HEK293 (cell line): ENCODE data around the gene ENGASE.
"Not testable (repeated sequence)": the region's sequence is repeated elsewhere in the genome, so short reads cannot be mapped to it uniquely, and the experiment has no call there.

Source experiments
- CTCF ChIA-PET: fragments of 350-600 bp; formaldehyde crosslinking; extraction: SDS; loops from one replicate; lab custom pipeline; 2021; ENCODE audit warnings: antibody characterized with exemption; lab: Yijun Ruan, JAX
- POLR2A ChIA-PET: fragments of 300-600 bp; formaldehyde crosslinking; extraction: SDS; loops from one replicate; lab custom pipeline; 2020; ENCODE audit warnings: antibody characterized with exemption, inconsistent platforms; lab: Yijun Ruan, JAX
- H3K27ac ChIP-seq: fragments of 200-500 bp; sonication (Bioruptor generic); 2 replicates; pipeline ENCODE4 v1.5.1; 2014; ENCODE audit warnings: low read depth, low read length, control low read depth, inconsistent platforms; ENCODE audit errors: extremely low read depth
- H3K36me3 ChIP-seq, 2 experiments: fragments of 200-500 bp in 1 of 2; sonication (Bioruptor generic) in 1 of 2; 1 replicate in 1 of 2; 2 replicates in 1 of 2; pipeline ENCODE4 v1.5.1; 2014 to 2017; ENCODE audit warnings: inconsistent platforms in 2 of 2, low read length in 2 of 2; ENCODE audit not compliant: control insufficient read depth in 2 of 2, insufficient read depth in 1 of 2
- H3K4me1 ChIP-seq: fragments of 200-500 bp; sonication (Bioruptor generic); 2 replicates; pipeline ENCODE4 v1.5.1; 2014; ENCODE audit warnings: mild to moderate bottlenecking, low read length, inconsistent platforms; ENCODE audit not compliant: control insufficient read depth, insufficient read depth
- H3K4me3 ChIP-seq: 2 replicates; pipeline ENCODE4 v1.5.1; 2011; ENCODE audit warnings: low read depth, mild to moderate bottlenecking, control low read depth, low read length, moderate library complexity
- H3K9me3 ChIP-seq: fragments of 200-500 bp; sonication (Bioruptor generic); 2 replicates; pipeline ENCODE4 v1.5.1; 2014; ENCODE audit warnings: low read depth, low read length, inconsistent platforms; ENCODE audit not compliant: control insufficient read depth, insufficient read depth
- BCL6B ChIP-seq: fragments of 450-650 bp; formaldehyde crosslinking; IDR thresholded peaks from 2 replicates; pipeline ENCODE4 v1.5.1; 2017; ENCODE audit warnings: missing biosample characterization, missing genetic modification characterization
- EGR2 ChIP-seq: fragments of 450-650 bp; formaldehyde crosslinking; IDR thresholded peaks from 2 replicates; pipeline ENCODE4 v1.5.1; 2016; ENCODE audit warnings: low read depth, missing biosample characterization, missing genetic modification characterization
- HOXA7 ChIP-seq: sonication (generic); formaldehyde crosslinking; IDR thresholded peaks from 2 replicates; pipeline ENCODE4 v1.8.1; 2022; ENCODE audit warnings: missing genetic modification reagents, borderline replicate concordance
- HOXD13 ChIP-seq: sonication (generic); formaldehyde crosslinking; IDR thresholded peaks from 2 replicates; pipeline ENCODE4 v1.8.0; 2022; ENCODE audit warnings: missing genetic modification reagents, borderline replicate concordance
- KLF7 ChIP-seq: fragments of 450-650 bp; formaldehyde crosslinking; IDR thresholded peaks from 2 replicates; pipeline ENCODE4 v1.5.1; 2016; ENCODE audit warnings: missing biosample characterization, missing genetic modification characterization, borderline replicate concordance
- KLF9 ChIP-seq: fragments of 450-650 bp; formaldehyde crosslinking; IDR thresholded peaks from 2 replicates; pipeline ENCODE4 v1.5.1; 2016; ENCODE audit warnings: missing biosample characterization, missing genetic modification characterization, low read depth
- MYNN ChIP-seq: fragments of 450-650 bp; formaldehyde crosslinking; IDR thresholded peaks from 2 replicates; pipeline ENCODE4 v1.5.1; 2016; ENCODE audit warnings: missing biosample characterization, missing genetic modification characterization, borderline replicate concordance
- TRIM28 ChIP-seq: IDR thresholded peaks from 2 replicates; pipeline ENCODE4 v1.6.1; 2011; ENCODE audit warnings: low read length, control low read depth, borderline replicate concordance
- ZBTB17 ChIP-seq: fragments of 450-650 bp; formaldehyde crosslinking; IDR thresholded peaks from 2 replicates; pipeline ENCODE4 v1.5.1; 2016; ENCODE audit warnings: missing biosample characterization, missing genetic modification characterization
- ZEB2 ChIP-seq: fragments of 450-650 bp; formaldehyde crosslinking; IDR thresholded peaks from 2 replicates; pipeline ENCODE4 v1.5.1; 2016; ENCODE audit warnings: missing biosample characterization, missing genetic modification characterization
- ZFP69B ChIP-seq: fragments of 450-650 bp; formaldehyde crosslinking; IDR thresholded peaks from 2 replicates; pipeline ENCODE4 v1.5.1; 2016; ENCODE audit warnings: missing biosample characterization, missing genetic modification characterization
- ZNF184 ChIP-seq: fragments of 450-650 bp; IDR thresholded peaks from 2 replicates; pipeline ENCODE4 v1.5.1; 2018; ENCODE audit warnings: missing biosample characterization, mild to moderate bottlenecking, missing genetic modification characterization
- ZNF23 ChIP-seq: fragments of 450-650 bp; formaldehyde crosslinking; IDR thresholded peaks from 2 replicates; pipeline ENCODE4 v1.5.1; 2016; ENCODE audit warnings: missing biosample characterization, missing genetic modification characterization, borderline replicate concordance
- ZNF266 ChIP-seq: fragments of 450-650 bp; formaldehyde crosslinking; IDR thresholded peaks from 2 replicates; pipeline ENCODE4 v1.5.1; 2016; ENCODE audit warnings: missing biosample characterization, missing genetic modification characterization, low read depth
- ZNF335 ChIP-seq: fragments of 450-650 bp; formaldehyde crosslinking; conservative IDR thresholded peaks from 2 replicates; pipeline ENCODE4 v1.5.1; 2016; ENCODE audit warnings: missing biosample characterization, missing genetic modification characterization
- ZNF341 ChIP-seq: fragments of 450-650 bp; formaldehyde crosslinking; IDR thresholded peaks from 2 replicates; pipeline ENCODE4; 2016; ENCODE audit warnings: low read depth, missing biosample characterization, missing genetic modification characterization
- ZNF354C ChIP-seq: fragments of 450-650 bp; formaldehyde crosslinking; IDR thresholded peaks from 2 replicates; pipeline ENCODE4 v1.5.1; 2016; ENCODE audit warnings: missing biosample characterization, missing genetic modification characterization, low read depth, borderline replicate concordance
- ZNF366 ChIP-seq: fragments of 450-650 bp; formaldehyde crosslinking; conservative IDR thresholded peaks from 2 replicates; pipeline ENCODE4 v1.5.1; 2016; ENCODE audit warnings: missing biosample characterization, missing genetic modification characterization
- ZNF416 ChIP-seq: fragments of 450-650 bp; formaldehyde crosslinking; IDR thresholded peaks from 2 replicates; pipeline ENCODE4 v1.5.1; 2016; ENCODE audit warnings: missing biosample characterization, missing genetic modification characterization
- ZNF473 ChIP-seq: fragments of 450-650 bp; formaldehyde crosslinking; IDR thresholded peaks from 2 replicates; pipeline ENCODE4 v1.5.1; 2017; ENCODE audit warnings: missing biosample characterization, missing genetic modification characterization
- ZNF596 ChIP-seq: fragments of 450-650 bp; IDR thresholded peaks from 2 replicates; pipeline ENCODE4 v1.5.0; 2018; ENCODE audit warnings: missing biosample characterization, mild to moderate bottlenecking, missing genetic modification characterization, moderate library complexity
- ZNF626 ChIP-seq: fragments of 450-650 bp; sonication (Bioruptor Pico); formaldehyde crosslinking; IDR thresholded peaks from 2 replicates; pipeline ENCODE4 v1.5.1; 2018; ENCODE audit warnings: missing biosample characterization, missing genetic modification characterization, inconsistent platforms
- ZNF76 ChIP-seq: fragments of 450-650 bp; formaldehyde crosslinking; IDR thresholded peaks from 2 replicates; pipeline ENCODE4; 2016; ENCODE audit warnings: low read depth, missing biosample characterization, missing genetic modification characterization, borderline replicate concordance
- ZNF837 ChIP-seq: fragments of 450-650 bp; formaldehyde crosslinking; IDR thresholded peaks from 2 replicates; pipeline ENCODE4 v1.5.1; 2016; ENCODE audit warnings: missing biosample characterization, missing genetic modification characterization
- ZSCAN30 ChIP-seq: fragments of 450-650 bp; IDR thresholded peaks from 2 replicates; pipeline ENCODE4 v1.5.1; 2018; ENCODE audit warnings: missing biosample characterization, mild to moderate bottlenecking, missing genetic modification characterization, moderate library complexity
- ZXDB ChIP-seq: fragments of 450-650 bp; formaldehyde crosslinking; IDR thresholded peaks from 2 replicates; pipeline ENCODE4 v1.5.1; 2016; ENCODE audit warnings: missing biosample characterization, missing genetic modification characterization
- TF ChIP-seq, protein P1 (sequence below): fragments of 450-650 bp; formaldehyde crosslinking; IDR thresholded peaks from 2 replicates; pipeline ENCODE4 v1.5.1; 2016; ENCODE audit warnings: missing biosample characterization, missing genetic modification characterization, borderline replicate concordance

The ENGASE gene

DNA sequence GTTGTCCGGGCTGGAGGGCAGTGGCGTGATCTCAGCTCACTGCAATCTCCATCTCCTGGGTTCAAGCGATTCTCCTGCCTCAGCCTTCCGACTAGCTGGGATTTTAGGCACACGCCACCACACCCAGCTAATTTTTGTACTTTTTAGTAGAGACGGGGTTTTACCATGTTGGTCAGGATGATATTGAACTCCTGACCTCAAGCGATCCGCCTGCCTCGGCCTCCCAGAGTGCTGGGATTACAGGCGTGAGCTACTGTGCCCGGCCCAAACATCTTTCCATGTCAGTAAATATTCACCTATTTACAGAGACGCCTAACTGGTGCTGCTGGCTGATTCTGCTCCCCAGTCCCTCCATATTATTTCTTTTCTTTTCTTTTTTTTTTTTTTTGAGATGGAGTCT, 44.0 kb upstream of the ENGASE start:
- H3K4me3 ChIP-seq, H3K27ac ChIP-seq, H3K36me3 ChIP-seq, H3K9me3 ChIP-seq, POLR2A ChIA-PET: not testable (repeated sequence)
- peak; percentile 6; the same call in 1 of the 2 replicates for TF ChIP-seq ZNF366
- CTCF ChIA-PET, result interaction anchor here (0.9 to 4.1 kb wide), 4 partner anchors 9 to 36 kb away, joined by 3 to 30 read pairs (median 8); no protein-coding TSS in a partner anchor
- H3K4me1 ChIP-seq, result peaks cover 26% of the 10 kb centered on the region

GRCh38 chr17:79031996-79032875, 42.4 kb upstream of the ENGASE start:
- ChIA-PET CTCF (interaction anchor here (0.6 to 4.1 kb wide), 5 partner anchors 10 to 360 kb away, joined by 3 to 30 read pairs (median 5); no protein-coding TSS in a partner anchor), POLR2A (interaction anchor here (1.7 kb wide), 1 partner anchor 52 kb away, joined by 4 read pairs; the partner anchor contains the start of gene LGALS3BP)
- H3K9me3 ChIP-seq, result no peaks in the 10 kb centered on the region
- H3K4me1 ChIP-seq, result peaks cover 17% of the 10 kb centered on the region
- H3K36me3 ChIP-seq, result no peaks in the 10 kb centered on the region
- H3K27ac ChIP-seq, result no peak overlapping the region
- H3K4me3 ChIP-seq, result no peak overlapping the region
- TF ChIP-seq TRIM28, result no peak
- TF ChIP-seq ZNF335 (tag by site-specific recombination), result no peak
- no peak for TF ChIP-seq ZXDB
- no peak for TF ChIP-seq HOXD13 (CRISPR knock-in tag)
- TF ChIP-seq ZNF76, result no peak
- no peak for TF ChIP-seq ZNF596
- TF ChIP-seq MYNN (tag by site-specific recombination), result no peak
- TF ChIP-seq ZNF473 (tag by site-specific recombination), result no peak
- no peak for TF ChIP-seq EGR2 (tag by site-specific recombination)
- no peak for TF ChIP-seq ZNF23 (tag by site-specific recombination)
- TF ChIP-seq ZNF416 (tag by site-specific recombination), result no peak

GRCh38 chr17:79033046-79033616, 41.5 kb upstream of the ENGASE start:
- ChIA-PET POLR2A (interaction anchor here (1.7 kb wide), 1 partner anchor 53 kb away, joined by 4 read pairs; the partner anchor contains the start of gene LGALS3BP), CTCF (interaction anchor here (0.8 to 5.2 kb wide), 7 partner anchors 9 to 1001 kb away, joined by 3 to 48 read pairs (median 5); no protein-coding TSS in a partner anchor)
- Histone ChIP-seq H3K9me3 (no peaks in the 10 kb centered on the region), H3K4me3 (no peak overlapping the region), H3K4me1 (peaks cover 9% of the 10 kb centered on the region; the same call in 1 of the 2 replicates), H3K36me3 (no peaks in the 10 kb centered on the region), H3K27ac (no peak overlapping the region)
- no peak for TF ChIP-seq ZNF837 (tag by site-specific recombination)
- no peak for TF ChIP-seq ZBTB17 (tag by site-specific recombination)
- TF ChIP-seq, protein P1, sequence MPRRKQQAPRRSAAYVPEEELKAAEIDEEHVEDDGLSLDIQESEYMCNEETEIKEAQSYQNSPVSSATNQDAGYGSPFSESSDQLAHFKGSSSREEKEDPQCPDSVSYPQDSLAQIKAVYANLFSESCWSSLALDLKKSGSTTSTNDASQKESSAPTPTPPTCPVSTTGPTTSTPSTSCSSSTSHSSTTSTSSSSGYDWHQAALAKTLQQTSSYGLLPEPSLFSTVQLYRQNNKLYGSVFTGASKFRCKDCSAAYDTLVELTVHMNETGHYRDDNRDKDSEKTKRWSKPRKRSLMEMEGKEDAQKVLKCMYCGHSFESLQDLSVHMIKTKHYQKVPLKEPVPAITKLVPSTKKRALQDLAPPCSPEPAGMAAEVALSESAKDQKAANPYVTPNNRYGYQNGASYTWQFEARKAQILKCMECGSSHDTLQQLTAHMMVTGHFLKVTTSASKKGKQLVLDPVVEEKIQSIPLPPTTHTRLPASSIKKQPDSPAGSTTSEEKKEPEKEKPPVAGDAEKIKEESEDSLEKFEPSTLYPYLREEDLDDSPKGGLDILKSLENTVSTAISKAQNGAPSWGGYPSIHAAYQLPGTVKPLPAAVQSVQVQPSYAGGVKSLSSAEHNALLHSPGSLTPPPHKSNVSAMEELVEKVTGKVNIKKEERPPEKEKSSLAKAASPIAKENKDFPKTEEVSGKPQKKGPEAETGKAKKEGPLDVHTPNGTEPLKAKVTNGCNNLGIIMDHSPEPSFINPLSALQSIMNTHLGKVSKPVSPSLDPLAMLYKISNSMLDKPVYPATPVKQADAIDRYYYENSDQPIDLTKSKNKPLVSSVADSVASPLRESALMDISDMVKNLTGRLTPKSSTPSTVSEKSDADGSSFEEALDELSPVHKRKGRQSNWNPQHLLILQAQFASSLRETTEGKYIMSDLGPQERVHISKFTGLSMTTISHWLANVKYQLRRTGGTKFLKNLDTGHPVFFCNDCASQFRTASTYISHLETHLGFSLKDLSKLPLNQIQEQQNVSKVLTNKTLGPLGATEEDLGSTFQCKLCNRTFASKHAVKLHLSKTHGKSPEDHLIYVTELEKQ (tag by site-specific recombination), result no peak
- no peak for TF ChIP-seq ZFP69B (tag by site-specific recombination)
- no peak for TF ChIP-seq ZNF626 (tag by site-specific recombination)
- TF ChIP-seq ZSCAN30 (tag by site-specific recombination), result no peak
- no peak for TF ChIP-seq KLF9 (tag by site-specific recombination)
- no peak for TF ChIP-seq ZNF354C (tag by site-specific recombination)
- no peak for TF ChIP-seq HOXA7 (CRISPR knock-in tag)
- TF ChIP-seq ZNF266 (tag by site-specific recombination), result no peak
- no peak for TF ChIP-seq ZEB2
- TF ChIP-seq BCL6B (tag by site-specific recombination), result no peak
- no peak for TF ChIP-seq EGR2 (tag by site-specific recombination)
- no peak for TF ChIP-seq ZNF341 (tag by site-specific recombination)
- TF ChIP-seq ZNF184, result no peak
- TF ChIP-seq KLF7 (tag by site-specific recombination), result no peak
